Esophagus squamous epithelium (tissue), 5 donors: Measurements from ENCODE around the gene CPT1A. TPM values are rescaled to one million over a fixed set of nuclear protein-coding genes. Genes with fewer than 3 reads are reported as not detected.

Source experiments
- DNase-seq: peaks from one replicate; lab custom pipeline; 2025; lab: John Stamatoyannopoulos, UW
- H3K27ac ChIP-seq, 4 donors: fragments of 200-600 bp; sonication (generic); one replicate each; pipeline ENCODE4 v1.5.1; 2016 to 2019; ENCODE audit warnings: mild to moderate bottlenecking in 1 of 4
- H3K27me3 ChIP-seq, 4 donors: fragments of 200-600 bp; sonication (generic); 1 replicate in 3 of 4; 2 replicates in 1 of 4; pipeline versions ENCODE4 v1.5.1 to v1.6.0; 2017 to 2021; ENCODE audit warnings: antibody characterized with exemption in 1 of 4
- H3K36me3 ChIP-seq, 3 donors: fragments of 200-600 bp; sonication (generic); one replicate each; pipeline ENCODE4 v1.5.1; 2016 to 2019
- H3K4me1 ChIP-seq, 3 donors: fragments of 200-600 bp; sonication (generic); one replicate each; pipeline ENCODE4 v1.5.1; 2017 to 2019
- H3K4me3 ChIP-seq, 4 donors: fragments of 200-600 bp; sonication (generic); 1 replicate in 3 of 4; 2 replicates in 1 of 4; pipeline ENCODE4 v1.5.1; 2016 to 2019; ENCODE audit warnings: mild to moderate bottlenecking in 2 of 4, moderate library complexity in 1 of 4
- H3K9me3 ChIP-seq, 3 donors: fragments of 200-600 bp; sonication (generic); one replicate each; pipeline ENCODE4 v1.5.1; 2016 to 2019
- POLR2A ChIP-seq, 4 donors: fragments of 450-650 bp; IDR thresholded peaks; one replicate each; pipeline ENCODE4 v1.6.1; 2017; ENCODE audit warnings: antibody characterized with exemption in 4 of 4, mild to moderate bottlenecking in 4 of 4, moderate library complexity in 3 of 4
- WGBS, 2 donors: methylation state at CpG; one replicate each; pipeline ENCODE4 v1.1.5; 2018; 5-methylcytosine and 5-hydroxymethylcytosine counted together
- intact Hi-C: fragments of 100-400 bp; cut with DNase I; formaldehyde crosslinking; loops from one replicate; pipeline ENCODE4 v1.15.0; 2022
- total RNA-seq, 4 donors: library from RNA; depleted of rRNA; stranded (reverse); fragments of >200 nt; gene quantifications; one replicate each; pipeline ENCODE4 v1.1.0, GENCODE V29; 2016
- TF ChIP-seq, protein P1 (sequence below), 6 experiments: fragments of 450-650 bp in 4 of 6; fragments of 200-600 bp in 2 of 6; sonication (generic) in 2 of 6; IDR thresholded peaks; one replicate each; pipeline ENCODE4 v1.5.1; 2016 to 2019; ENCODE audit warnings: antibody characterized with exemption in 6 of 6, mild to moderate bottlenecking in 4 of 6, moderate library complexity in 4 of 6
- donor health status: DM: yes; HTN: yes; CAD: no.

Gene CPT1A
- total RNA-seq, 4 donors from 2014 or later = 14.7 to 56.1 (median 27.6) TPM

DNA sequence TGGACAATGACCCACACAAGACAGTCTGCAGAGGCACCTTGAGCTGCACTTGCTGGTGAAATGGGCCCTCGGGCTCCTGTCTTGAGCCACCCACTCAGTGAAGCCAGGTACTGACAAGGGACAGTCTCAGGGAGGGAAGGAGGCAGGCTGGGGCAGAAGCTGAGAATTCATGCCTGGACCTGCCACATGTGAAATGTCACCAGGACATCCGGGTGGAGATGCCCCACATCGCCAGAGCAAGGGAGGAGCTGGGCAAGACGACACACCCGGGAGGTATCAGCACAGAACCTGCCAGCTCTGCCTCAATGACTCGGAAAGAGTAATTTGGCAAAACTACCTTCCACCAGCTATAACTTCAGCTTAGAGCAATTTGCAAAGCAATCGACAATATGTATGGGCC lies 23.5 kb downstream of the CPT1A start:
- peaks cover 7 to 26% (median 10%) of the 10 kb centered on the region in 3 donors for H3K4me1 ChIP-seq
- WGBS, 2 donors = 66 to 80% methylated on average over 1 to 5 of the region's 7 CpGs
- no peak for DNase-seq
- no peak overlapping the region for H3K4me3 ChIP-seq
- H3K9me3 ChIP-seq = no peaks in the 10 kb centered on the region
- intact Hi-C loops = no loop called here
- H3K27me3 ChIP-seq = no peaks in the 10 kb centered on the region
- TF ChIP-seq POLR2A (IDR thresholded peaks at IDR 0.05) = no peak
- TF ChIP-seq, protein P1, sequence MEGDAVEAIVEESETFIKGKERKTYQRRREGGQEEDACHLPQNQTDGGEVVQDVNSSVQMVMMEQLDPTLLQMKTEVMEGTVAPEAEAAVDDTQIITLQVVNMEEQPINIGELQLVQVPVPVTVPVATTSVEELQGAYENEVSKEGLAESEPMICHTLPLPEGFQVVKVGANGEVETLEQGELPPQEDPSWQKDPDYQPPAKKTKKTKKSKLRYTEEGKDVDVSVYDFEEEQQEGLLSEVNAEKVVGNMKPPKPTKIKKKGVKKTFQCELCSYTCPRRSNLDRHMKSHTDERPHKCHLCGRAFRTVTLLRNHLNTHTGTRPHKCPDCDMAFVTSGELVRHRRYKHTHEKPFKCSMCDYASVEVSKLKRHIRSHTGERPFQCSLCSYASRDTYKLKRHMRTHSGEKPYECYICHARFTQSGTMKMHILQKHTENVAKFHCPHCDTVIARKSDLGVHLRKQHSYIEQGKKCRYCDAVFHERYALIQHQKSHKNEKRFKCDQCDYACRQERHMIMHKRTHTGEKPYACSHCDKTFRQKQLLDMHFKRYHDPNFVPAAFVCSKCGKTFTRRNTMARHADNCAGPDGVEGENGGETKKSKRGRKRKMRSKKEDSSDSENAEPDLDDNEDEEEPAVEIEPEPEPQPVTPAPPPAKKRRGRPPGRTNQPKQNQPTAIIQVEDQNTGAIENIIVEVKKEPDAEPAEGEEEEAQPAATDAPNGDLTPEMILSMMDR (IDR thresholded peaks at IDR 0.05) = no peak
- peak overlapping the region; percentile 39 to 73 (median 56) for H3K27ac ChIP-seq
- H3K36me3 ChIP-seq = peaks cover 0 to 41% (median 7%) of the 10 kb centered on the region in 3 donors

DNA sequence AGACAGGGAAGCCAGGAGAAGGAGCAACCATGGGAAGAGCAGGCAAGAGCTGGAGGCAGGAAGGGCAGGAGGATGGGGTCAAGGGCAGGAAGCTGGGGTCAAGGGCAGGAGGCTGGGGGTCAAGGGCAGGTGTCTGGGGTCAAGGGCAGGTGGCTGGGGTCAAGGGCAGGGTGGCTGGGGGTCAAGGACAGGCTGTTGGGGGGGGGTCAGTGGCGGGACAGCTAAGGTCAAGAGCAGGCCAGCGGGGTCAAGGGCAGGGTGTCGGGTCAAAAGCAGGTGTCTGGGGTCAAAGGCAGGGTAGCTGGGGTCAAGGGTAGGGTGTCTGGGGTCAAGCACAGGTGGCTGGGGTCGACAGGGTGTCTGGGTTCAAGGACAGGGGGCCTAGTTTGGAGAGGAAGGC lies 24.2 kb downstream of the CPT1A start:
- WGBS, 2 donors = 84 to 93% methylated on average over 4 of the region's 4 CpGs
- intact Hi-C loops = no loop called here
- peaks cover 0 to 45% (median 8%) of the 10 kb centered on the region in 3 donors for H3K36me3 ChIP-seq
- H3K4me3 ChIP-seq = no peak overlapping the region
- no peak for TF ChIP-seq POLR2A (IDR thresholded peaks at IDR 0.05)
- TF ChIP-seq, protein P1 (IDR thresholded peaks at IDR 0.05) = no peak
- H3K9me3 ChIP-seq = no peaks in the 10 kb centered on the region
- H3K27me3 ChIP-seq = no peaks in the 10 kb centered on the region
- peak overlapping the region; percentile 9 to 34 (median 22) for H3K27ac ChIP-seq
- H3K4me1 ChIP-seq = peaks cover 7 to 29% (median 10%) of the 10 kb centered on the region in 3 donors
- no peak for DNase-seq

DNA sequence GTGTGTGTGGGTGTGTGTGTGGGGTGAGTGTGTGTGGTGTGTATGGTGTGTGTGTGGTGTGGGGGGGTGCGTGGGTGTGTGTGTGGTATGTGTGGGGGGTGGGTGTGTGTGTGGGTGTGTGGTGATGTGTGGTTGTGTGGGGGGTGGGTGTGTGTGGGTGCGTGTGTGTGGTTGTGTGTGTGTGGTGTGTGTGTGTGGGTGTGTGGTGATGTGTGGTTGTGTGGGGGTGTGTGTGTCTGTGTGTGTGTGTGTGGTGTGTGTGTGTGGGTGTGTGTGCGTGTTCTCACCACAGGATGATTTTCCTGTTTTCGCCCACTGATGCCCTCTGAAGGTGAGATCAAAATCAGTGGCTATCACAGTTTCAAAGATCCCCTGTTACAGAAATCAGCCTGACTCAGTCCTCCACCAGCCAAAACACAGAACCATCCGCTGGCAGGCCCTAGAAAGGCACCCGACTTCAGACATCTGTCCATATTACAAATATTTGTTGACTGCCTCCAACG lies 24.7 kb downstream of the CPT1A start:
- Histone ChIP-seq H3K36me3 (peaks cover 0 to 46% (median 14%) of the 10 kb centered on the region in 3 donors), H3K9me3 (no peaks in the 10 kb centered on the region), H3K4me1 (peaks cover 7 to 32% (median 10%) of the 10 kb centered on the region in 3 donors), H3K4me3 (no peak overlapping the region), H3K27ac (peak overlapping the region in 2 of 4 donors; percentile 9 to 14), H3K27me3 (no peaks in the 10 kb centered on the region)
- no peak for DNase-seq
- TF ChIP-seq, protein P1 (IDR thresholded peaks at IDR 0.05) = no peak
- no peak for TF ChIP-seq POLR2A (IDR thresholded peaks at IDR 0.05)
- 62 to 82% methylated on average over 4 of the region's 7 CpGs for WGBS, 2 donors
- intact Hi-C loops = no loop called here

- TF ChIP-seq, protein P1 (IDR thresholded peaks at IDR 0.05) = no peak
- no peak for TF ChIP-seq POLR2A (IDR thresholded peaks at IDR 0.05)
- H3K36me3 ChIP-seq = peaks cover 0 to 52% (median 21%) of the 10 kb centered on the region in 3 donors
- no peaks in the 10 kb centered on the region for H3K27me3 ChIP-seq
- 90 to 98% methylated on average over 6 to 7 of the region's 22 CpGs for WGBS, 2 donors
- H3K9me3 ChIP-seq = no peaks in the 10 kb centered on the region
- H3K4me3 ChIP-seq = no peak overlapping the region
- H3K4me1 ChIP-seq = peaks cover 7 to 32% (median 10%) of the 10 kb centered on the region in 3 donors
- intact Hi-C loops = no loop called here
- no peak for DNase-seq
- no peak overlapping the region for H3K27ac ChIP-seq
Observed at GRCh38 chr11:68816251-68816776, 25.4 kb downstream of the CPT1A start.

DNA sequence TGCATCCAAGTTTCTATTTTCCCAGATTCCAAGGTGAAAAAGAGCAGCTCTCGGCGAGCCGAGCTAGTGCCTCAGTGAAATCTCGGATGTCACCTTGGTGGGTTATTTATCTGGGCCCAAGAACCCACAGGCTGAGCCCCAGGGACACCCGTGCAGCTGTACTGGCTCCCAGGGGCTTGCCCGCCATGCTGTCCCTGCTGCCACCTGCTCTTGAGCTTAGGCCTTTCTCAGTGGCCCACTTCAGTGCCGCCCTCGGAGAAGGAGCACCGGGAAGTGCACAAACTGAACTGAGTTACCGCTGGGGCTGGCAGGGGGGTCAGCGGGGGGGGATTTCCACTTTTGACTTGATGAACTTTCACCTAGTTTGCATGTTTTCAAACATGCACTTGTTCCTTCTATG lies 27.9 kb downstream of the CPT1A start:
- DNase-seq = no peak
- H3K9me3 ChIP-seq = no peaks in the 10 kb centered on the region
- peaks cover 10 to 38% (median 12%) of the 10 kb centered on the region in 3 donors for H3K4me1 ChIP-seq
- WGBS, 2 donors = 81 to 95% methylated on average over 3 to 9 of the region's 11 CpGs
- no peak overlapping the region for H3K4me3 ChIP-seq
- intact Hi-C loops = no loop called here
- H3K27ac ChIP-seq = no peak overlapping the region
- H3K36me3 ChIP-seq = peaks cover 0 to 73% (median 36%) of the 10 kb centered on the region in 3 donors
- no peak for TF ChIP-seq POLR2A (IDR thresholded peaks at IDR 0.05)
- TF ChIP-seq, protein P1 (IDR thresholded peaks at IDR 0.05) = no peak
- no peaks in the 10 kb centered on the region for H3K27me3 ChIP-seq
